Measurements from ENCODE around the gene HHEX.
"Not testable (repeated sequence)": the region's sequence is repeated elsewhere in the genome, so short reads cannot be mapped to it uniquely, and the experiment has no call there.

HHEX gene

GRCh38 chr10:92737484-92737883 is 47.7 kb downstream of the HHEX start:
- DNase-seq: no peak

- DNase-seq: no peak
Measured at GRCh38 chr10:92740762-92741161, 51.0 kb downstream of the HHEX start.

DNA sequence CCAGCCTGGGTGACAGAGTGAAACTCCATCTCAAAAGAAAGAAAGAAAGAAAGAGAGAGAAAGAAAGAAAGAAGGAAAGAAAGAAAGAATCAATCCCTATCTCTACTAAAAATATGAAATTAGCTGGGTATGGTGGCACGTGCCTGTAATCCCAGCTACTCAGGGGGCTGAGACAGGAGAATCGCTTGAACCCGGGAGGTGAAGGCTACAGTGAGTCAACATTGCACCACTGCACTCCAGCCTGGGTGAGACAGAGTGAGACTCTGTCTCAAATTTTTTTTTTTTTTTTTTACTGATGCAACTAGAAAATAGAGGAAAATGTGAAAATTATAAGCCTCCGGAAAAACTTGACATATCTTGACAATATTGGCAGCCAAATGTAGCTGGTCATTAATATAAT is 52.0 kb downstream of the HHEX start:
- DNase-seq: not testable (repeated sequence)

GRCh38 chr10:92742331-92743228 is 52.8 kb downstream of the HHEX start:
- DNase-seq: no peak
